GM12801 (cell line): ENCODE measurements around the gene LPP.

ENCODE experiments used
- TF ChIP-seq, protein P1 (sequence below): IDR thresholded peaks from one replicate; pipeline ENCODE4 v1.5.1; 2011; ENCODE audit warnings: control low read depth; ENCODE audit not compliant: insufficient read length; ENCODE audit errors: extremely low read depth

LPP gene

DNA sequence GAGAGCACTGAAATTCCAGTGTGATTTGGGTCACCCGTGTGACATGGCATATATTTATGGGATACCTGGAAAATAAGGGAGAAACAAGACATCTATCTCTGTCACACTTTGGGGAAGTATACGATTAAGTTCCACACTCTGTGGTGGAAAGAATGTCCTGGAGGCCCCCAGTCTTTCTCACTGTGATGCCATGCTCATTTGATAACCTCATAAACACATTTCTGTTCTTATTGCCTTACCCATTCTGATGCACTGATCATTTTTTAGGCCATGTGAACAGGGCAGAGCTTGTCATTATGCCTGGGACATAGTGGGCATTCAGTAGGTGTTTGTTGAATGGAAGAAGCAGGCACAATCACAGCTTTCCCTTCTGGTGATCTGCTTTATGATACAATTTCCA, 668.5 kb downstream of the LPP start:
- TF ChIP-seq, protein P1, sequence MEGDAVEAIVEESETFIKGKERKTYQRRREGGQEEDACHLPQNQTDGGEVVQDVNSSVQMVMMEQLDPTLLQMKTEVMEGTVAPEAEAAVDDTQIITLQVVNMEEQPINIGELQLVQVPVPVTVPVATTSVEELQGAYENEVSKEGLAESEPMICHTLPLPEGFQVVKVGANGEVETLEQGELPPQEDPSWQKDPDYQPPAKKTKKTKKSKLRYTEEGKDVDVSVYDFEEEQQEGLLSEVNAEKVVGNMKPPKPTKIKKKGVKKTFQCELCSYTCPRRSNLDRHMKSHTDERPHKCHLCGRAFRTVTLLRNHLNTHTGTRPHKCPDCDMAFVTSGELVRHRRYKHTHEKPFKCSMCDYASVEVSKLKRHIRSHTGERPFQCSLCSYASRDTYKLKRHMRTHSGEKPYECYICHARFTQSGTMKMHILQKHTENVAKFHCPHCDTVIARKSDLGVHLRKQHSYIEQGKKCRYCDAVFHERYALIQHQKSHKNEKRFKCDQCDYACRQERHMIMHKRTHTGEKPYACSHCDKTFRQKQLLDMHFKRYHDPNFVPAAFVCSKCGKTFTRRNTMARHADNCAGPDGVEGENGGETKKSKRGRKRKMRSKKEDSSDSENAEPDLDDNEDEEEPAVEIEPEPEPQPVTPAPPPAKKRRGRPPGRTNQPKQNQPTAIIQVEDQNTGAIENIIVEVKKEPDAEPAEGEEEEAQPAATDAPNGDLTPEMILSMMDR, result no peak

DNA sequence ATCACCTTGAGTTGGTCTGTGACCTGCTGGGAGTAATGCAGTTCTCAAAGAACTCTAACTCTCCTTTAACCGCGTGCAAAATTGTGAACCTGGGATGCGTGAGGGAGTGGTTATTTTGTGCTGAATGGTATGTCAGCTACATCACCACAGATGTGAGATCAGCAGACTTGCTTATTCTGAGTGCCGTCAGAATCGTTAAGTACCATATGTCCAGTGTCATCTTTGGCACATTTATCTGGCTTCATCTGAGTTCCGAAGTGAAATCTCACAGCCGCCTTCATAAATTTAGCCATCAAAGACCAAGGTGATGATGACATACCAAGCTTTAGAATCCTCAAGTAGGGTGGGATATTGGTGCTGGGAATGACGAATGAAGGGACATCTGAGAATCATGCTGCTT, 670.6 kb downstream of the LPP start:
- TF ChIP-seq, protein P1, result no peak

DNA sequence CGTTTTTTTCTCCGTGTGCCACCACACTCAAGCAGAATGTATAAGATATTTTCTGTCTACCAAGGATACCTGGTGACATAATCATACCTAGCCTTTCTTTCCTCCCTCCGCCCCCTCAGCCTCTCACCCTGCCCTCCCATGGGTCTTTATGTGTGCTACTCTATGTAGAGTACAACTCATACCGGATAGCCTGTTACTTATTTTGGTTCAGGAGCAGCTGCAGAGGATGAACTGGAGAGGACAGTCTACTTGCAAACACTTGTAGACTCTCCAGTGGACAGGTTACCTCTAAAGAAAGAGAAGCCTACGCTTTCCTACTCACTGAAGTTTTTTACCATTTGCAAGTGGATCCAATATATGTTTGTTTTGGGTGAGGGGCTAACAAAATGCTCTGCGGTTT, 671.9 kb downstream of the LPP start:
- TF ChIP-seq, protein P1, result no peak

DNA sequence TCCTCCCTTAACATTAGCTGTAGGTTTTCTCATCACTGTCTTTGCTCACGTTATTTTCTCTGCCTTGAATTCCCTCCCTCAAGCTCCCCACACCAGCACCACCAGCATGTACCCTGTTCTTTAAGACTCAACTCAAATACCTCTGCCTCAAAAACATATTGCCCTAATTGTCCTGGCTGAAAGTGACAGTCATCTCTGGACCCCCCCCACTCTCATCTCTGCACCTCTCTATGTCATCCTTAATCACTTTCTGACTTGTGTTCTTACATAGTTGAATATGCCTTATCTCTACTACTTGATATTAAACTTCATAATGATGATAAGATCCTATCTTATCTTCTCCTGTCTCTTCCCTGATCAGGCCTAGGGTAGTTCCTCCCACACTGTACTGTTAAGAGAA, 672.6 kb downstream of the LPP start:
- TF ChIP-seq, protein P1, result no peak

DNA sequence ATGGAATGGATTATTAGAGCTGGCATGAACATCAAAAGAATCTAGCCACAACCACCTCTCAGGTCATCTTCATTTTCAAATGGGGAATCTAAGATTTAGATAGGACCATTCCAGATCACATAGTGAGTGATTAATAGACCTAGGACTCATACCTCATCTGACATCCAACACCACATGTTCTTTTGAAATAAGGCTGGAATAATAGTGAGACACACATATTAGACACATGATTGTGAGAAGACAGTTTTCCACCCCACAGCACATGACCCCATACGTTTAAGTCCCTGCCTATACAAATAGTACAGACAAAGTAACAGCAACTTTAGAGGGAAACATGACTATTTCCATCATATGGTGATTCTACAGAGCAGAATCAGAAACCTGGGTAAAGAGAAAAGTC, 673.1 kb downstream of the LPP start:
- TF ChIP-seq, protein P1, result no peak

DNA sequence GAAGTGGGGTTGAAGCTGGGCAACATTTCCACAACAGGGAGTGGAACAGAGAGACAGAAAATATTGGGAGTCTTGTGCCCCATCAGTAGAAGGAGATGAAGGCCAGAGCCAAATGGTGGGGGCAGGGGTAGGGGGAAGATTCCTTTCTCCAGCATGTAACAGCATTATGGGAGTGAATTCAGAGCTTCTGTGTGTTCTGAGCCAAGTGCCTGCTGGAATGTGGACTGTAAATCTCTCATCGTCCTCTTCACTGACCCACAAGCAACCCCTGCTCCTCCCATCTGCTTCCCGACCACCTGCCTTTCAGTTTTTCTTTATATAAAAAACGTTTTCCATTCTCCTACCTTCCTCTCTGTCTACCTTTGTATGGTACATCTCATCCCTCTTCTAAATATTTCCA, 673.6 kb downstream of the LPP start:
- TF ChIP-seq, protein P1, result no peak

DNA sequence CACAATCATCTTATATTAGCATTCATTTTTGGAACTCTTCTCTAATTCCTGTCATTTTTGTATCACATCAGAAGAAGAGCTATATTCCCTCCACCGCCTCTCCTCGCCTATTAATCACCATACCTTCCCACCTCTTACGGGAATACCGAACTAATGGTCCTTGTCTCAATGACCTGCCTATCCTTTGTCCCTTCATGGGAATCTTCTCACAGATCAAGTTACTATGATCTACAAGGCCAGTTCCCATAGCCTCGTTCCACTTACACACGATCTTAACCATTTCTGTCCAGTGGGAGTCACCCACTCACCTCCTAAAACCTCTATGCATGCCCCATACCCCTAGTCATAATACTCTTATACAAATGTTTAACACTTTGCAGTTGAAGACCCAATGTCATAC, 675.2 kb downstream of the LPP start:
- TF ChIP-seq, protein P1, result no peak

DNA sequence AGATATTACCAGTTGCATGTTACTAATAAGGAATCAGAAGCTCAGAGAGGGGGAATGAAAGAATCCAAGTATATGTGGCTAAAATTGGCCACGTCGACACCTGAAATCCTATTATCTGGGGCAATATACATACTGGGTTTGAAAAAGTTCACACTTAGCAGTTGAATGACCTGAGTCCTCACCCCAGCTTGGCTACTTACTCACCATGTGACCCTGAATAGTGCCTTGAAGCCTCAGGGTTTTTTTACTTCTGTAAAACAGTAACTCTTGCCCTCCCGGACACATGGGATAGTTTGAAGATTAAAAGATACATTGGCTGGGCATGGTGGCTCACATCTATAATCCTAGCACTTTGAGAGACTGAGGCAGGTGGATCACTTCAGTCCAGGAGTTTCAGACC, 675.6 kb downstream of the LPP start:
- TF ChIP-seq, protein P1, result no peak
